ENCODE measurements around the gene ST3GAL4. TPM values are rescaled to one million over a fixed set of nuclear protein-coding genes. Genes with fewer than 3 reads are reported as not detected.
"Not testable (repeated sequence)": the region's sequence is repeated elsewhere in the genome, so short reads cannot be mapped to it uniquely, and the experiment has no call there.

ST3GAL4 gene, protein sequence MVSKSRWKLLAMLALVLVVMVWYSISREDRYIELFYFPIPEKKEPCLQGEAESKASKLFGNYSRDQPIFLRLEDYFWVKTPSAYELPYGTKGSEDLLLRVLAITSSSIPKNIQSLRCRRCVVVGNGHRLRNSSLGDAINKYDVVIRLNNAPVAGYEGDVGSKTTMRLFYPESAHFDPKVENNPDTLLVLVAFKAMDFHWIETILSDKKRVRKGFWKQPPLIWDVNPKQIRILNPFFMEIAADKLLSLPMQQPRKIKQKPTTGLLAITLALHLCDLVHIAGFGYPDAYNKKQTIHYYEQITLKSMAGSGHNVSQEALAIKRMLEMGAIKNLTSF
- total RNA-seq (1 to 10 TPM; 1.1 to 1.9 TPM), polyA plus RNA-seq (1 to 10 TPM; 2.1 to 6.6 (median 2.7) TPM), total RNA-seq (2.0 to 5.2 (median 2.6) reads per million in 6 experiments)

GRCh38 chr11:126355324-126355925, at the start of gene ST3GAL4:
Gene ST3GAL4 (plus strand): TSS chr11:126355686. CDS start chr11:126406156, 50,470 bp downstream.
- POLR2A ChIA-PET: no interaction called here
- H3K36me3 Mint-ChIP-seq: peaks cover 0 to 3% (median 0%) of the 10 kb centered on the region in 3 donors
- peak in 8 of 10 donors; percentile 8 to 53 (median 35) for DNase-seq
- H3K27ac Mint-ChIP-seq: peak within 1 kb of the TSS; percentile 25 to 88 (median 70)
- no peaks in the 10 kb centered on the region for H3K27me3 Mint-ChIP-seq
- H3K4me3 Mint-ChIP-seq: peak within 1 kb of the TSS; percentile 85 to 91 (median 86)
- ATAC-seq: peak; percentile 77 to 83
- H3K4me1 Mint-ChIP-seq: peaks cover 9 to 55% (median 35%) of the 10 kb centered on the region in 4 donors
- peaks cover 0 to 1% (median 0%) of the 10 kb centered on the region in 9 donors for H3K9me3 Mint-ChIP-seq

DNA sequence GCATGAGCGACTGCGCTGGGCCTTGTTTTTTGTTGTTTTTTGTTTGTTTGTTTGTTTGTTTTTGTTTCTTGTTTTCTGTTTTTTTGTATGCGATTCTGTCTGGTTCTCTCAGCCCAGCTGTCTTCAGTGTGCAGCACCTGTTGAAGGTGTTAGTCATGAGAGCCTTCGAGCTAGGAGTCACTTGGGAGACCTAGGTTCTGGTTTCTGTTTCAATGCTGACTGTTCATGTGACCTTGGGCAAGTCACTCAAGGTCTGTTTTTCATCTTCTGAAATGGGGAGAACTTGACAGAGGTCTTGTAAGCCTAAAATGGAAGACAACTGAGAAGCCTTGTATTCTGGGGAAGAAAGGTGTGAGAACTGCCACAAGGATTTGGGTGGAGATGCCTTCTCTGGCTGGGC, 49.8 kb upstream of the ST3GAL4 start:
- POLR2A ChIA-PET: interaction anchor here (2.8 kb wide), 1 partner anchor 24 kb away, joined by 28 read pairs; the partner anchor contains the start of gene TIRAP
- H3K4me3 Mint-ChIP-seq: peak overlapping the region; percentile 38 to 99 (median 72)
- H3K36me3 Mint-ChIP-seq: peaks cover 1 to 35% (median 5%) of the 10 kb centered on the region in 3 donors
- H3K27me3 Mint-ChIP-seq: no peaks in the 10 kb centered on the region
- peaks cover 23 to 51% (median 46%) of the 10 kb centered on the region in 4 donors for H3K4me1 Mint-ChIP-seq
- DNase-seq (no peak), ATAC-seq (no peak)
- H3K9me3 Mint-ChIP-seq: no peaks in the 10 kb centered on the region
- peak overlapping the region in 9 of 10 donors; percentile 28 to 86 (median 68) for H3K27ac Mint-ChIP-seq

DNA sequence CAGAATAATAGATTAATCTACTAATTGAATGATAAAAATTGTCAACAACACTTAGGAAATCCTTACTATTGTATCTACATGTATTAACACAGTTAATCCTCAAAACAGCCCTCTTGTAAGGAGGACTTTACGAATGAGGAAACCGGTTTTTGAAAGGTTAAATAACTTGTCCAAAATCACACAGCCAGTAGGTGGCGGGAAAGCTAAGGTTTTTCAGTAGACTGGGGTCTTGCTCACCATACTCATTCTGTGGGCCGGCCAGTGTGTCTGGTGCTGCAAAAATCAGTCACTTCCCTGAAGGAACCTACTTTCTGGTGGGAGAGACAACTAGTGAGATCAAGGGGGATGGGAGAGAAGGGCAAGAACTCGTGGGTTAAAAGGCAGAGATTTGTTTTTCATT, 47.8 kb upstream of the ST3GAL4 start:
- peak overlapping the region in 1 of 10 donors; percentile 35 for H3K4me3 Mint-ChIP-seq
- DNase-seq (peak in 1 of 10 donors; percentile 12), ATAC-seq (no peak)
- H3K27me3 Mint-ChIP-seq: no peaks in the 10 kb centered on the region
- POLR2A ChIA-PET: interaction anchor here (0.7 to 1.0 kb wide), 2 partner anchors 8 to 13 kb away, joined by 4 to 8 read pairs; no protein-coding TSS in a partner anchor
- H3K27ac Mint-ChIP-seq: peak overlapping the region in 4 of 10 donors; percentile 8 to 81 (median 41)
- H3K9me3 Mint-ChIP-seq: no peaks in the 10 kb centered on the region
- peaks cover 27 to 62% (median 54%) of the 10 kb centered on the region in 4 donors for H3K4me1 Mint-ChIP-seq
- peaks cover 3 to 48% (median 5%) of the 10 kb centered on the region in 3 donors for H3K36me3 Mint-ChIP-seq

DNA sequence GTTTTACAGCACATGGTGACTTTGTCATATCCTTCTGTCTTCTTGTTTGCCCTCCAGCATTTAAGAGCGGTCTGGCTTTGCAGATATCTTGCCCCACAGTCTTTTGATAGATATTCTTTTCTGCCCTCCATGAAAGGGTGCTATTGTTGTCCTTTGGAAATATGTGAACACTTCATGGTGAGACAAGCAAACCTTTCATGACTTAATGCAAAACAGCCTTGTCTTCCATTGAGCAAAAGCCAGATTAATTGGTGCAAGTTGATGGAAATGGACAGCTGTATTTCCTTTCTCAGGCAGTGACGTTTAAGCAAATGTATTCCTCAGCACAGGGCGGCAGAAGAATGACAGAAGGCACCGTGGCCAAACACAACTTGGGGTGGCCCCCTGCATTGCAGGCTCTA, 47.2 kb upstream of the ST3GAL4 start:
- Mint-ChIP-seq H3K27ac (peak overlapping the region in 3 of 10 donors; percentile 40 to 75 (median 51)), H3K4me1 (peaks cover 28 to 56% (median 52%) of the 10 kb centered on the region in 4 donors), H3K36me3 (peaks cover 3 to 51% (median 5%) of the 10 kb centered on the region in 3 donors), H3K9me3 (no peaks in the 10 kb centered on the region), H3K27me3 (no peaks in the 10 kb centered on the region), H3K4me3 (no peak overlapping the region)
- ATAC-seq: no peak
- no peak for DNase-seq
- POLR2A ChIA-PET: interaction anchor here (0.6 to 1.0 kb wide), 2 partner anchors 8 kb away, joined by 4 to 8 read pairs; no protein-coding TSS in a partner anchor

- H3K27me3 Mint-ChIP-seq, H3K4me3 Mint-ChIP-seq, DNase-seq, H3K9me3 Mint-ChIP-seq, H3K27ac Mint-ChIP-seq, ATAC-seq: not testable (repeated sequence)
- peaks cover 3 to 56% (median 5%) of the 10 kb centered on the region in 3 donors for H3K36me3 Mint-ChIP-seq
- POLR2A ChIA-PET: interaction anchor here (0.6 kb wide), 1 partner anchor 8 kb away, joined by 4 read pairs; no protein-coding TSS in a partner anchor
- peaks cover 26 to 58% (median 48%) of the 10 kb centered on the region in 4 donors for H3K4me1 Mint-ChIP-seq
These were observed 46.7 kb upstream of the ST3GAL4 start for GRCh38 chr11:126308771-126309170.

GRCh38 chr11:126310200-126310991, 45.1 kb upstream of the ST3GAL4 start:
- ATAC-seq: peak; percentile 73 to 86
- DNase-seq: peak in 9 of 10 donors; percentile 18 to 65 (median 43)
- Mint-ChIP-seq H3K4me1 (peaks cover 22 to 52% (median 36%) of the 10 kb centered on the region in 4 donors), H3K4me3 (no peak overlapping the region), H3K36me3 (peaks cover 6 to 66% (median 10%) of the 10 kb centered on the region in 3 donors), H3K27me3 (no peaks in the 10 kb centered on the region), H3K9me3 (no peaks in the 10 kb centered on the region), H3K27ac (peak overlapping the region in 7 of 10 donors; percentile 7 to 70 (median 32))
- POLR2A ChIA-PET: interaction anchor here (0.6 to 0.8 kb wide), 2 partner anchors 9 to 73 kb away, joined by 3 read pairs; no protein-coding TSS in a partner anchor

DNA sequence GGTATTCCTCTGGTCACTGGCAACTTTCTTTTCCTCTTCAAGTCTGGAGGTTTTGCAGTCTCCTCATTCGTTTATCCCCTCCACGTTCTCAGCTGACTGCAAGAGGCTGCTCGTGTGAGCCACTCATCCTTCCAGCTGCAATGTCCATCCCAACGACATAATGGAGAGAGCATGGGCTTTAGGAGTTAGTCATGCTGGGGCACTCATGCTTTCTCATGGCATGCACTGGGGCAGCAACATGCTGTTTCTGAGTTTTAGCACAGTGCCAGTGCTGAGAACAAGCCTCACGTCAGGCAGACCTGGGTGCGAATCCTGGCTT, 44.5 kb upstream of the ST3GAL4 start:
- Mint-ChIP-seq H3K27ac (peak overlapping the region in 3 of 10 donors; percentile 20 to 55 (median 45)), H3K27me3 (no peaks in the 10 kb centered on the region), H3K36me3 (peaks cover 8 to 65% (median 15%) of the 10 kb centered on the region in 3 donors), H3K4me1 (peaks cover 19 to 47% (median 32%) of the 10 kb centered on the region in 4 donors), H3K9me3 (peaks cover 0 to under 1% (median 0%) of the 10 kb centered on the region in 9 donors), H3K4me3 (peak overlapping the region in 1 of 10 donors; percentile 52)
- POLR2A ChIA-PET: interaction anchor here (0.8 kb wide), 1 partner anchor 8 kb away, joined by 3 read pairs; no protein-coding TSS in a partner anchor
- DNase-seq: no peak
- ATAC-seq: no peak

GRCh38 chr11:126311401-126312291, 43.8 kb upstream of the ST3GAL4 start:
- H3K9me3 Mint-ChIP-seq: peaks cover 0 to 7% (median 3%) of the 10 kb centered on the region in 9 donors
- DNase-seq (no peak), ATAC-seq (no peak)
- POLR2A ChIA-PET: interaction anchor here (0.9 kb wide), 1 partner anchor 8 kb away, joined by 3 read pairs; the partner anchor contains the start of gene DCPS
- H3K27ac Mint-ChIP-seq: peak overlapping the region in 3 of 10 donors; percentile 9 to 62 (median 55)
- peaks cover 14 to 67% (median 21%) of the 10 kb centered on the region in 3 donors for H3K36me3 Mint-ChIP-seq
- H3K4me3 Mint-ChIP-seq: peak overlapping the region in 1 of 10 donors; percentile 52
- H3K27me3 Mint-ChIP-seq: no peaks in the 10 kb centered on the region
- peaks cover 19 to 47% (median 34%) of the 10 kb centered on the region in 4 donors for H3K4me1 Mint-ChIP-seq

DNA sequence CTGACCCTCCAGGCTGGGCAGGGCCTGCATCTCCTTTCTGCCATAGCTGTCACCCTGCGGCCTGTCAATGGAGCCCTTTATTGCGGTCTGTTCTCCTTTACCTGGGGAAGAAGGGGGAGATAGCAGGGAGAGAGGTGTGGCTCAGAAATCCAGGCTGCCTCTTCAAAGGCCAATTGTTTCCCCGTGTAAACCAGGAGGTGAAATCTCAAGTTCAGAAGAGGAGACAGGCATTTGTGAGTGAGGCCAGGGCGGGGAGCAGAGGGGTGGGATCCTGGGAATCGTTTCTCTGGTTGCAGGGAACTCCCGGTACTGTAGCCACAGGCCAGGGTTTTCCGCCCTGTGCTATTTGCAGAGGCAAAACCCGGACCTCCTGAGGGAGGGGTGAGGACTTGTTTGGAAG, 42.5 kb upstream of the ST3GAL4 start:
- Mint-ChIP-seq H3K9me3 (peaks cover 0 to 12% (median 4%) of the 10 kb centered on the region in 9 donors), H3K36me3 (peaks cover 19 to 69% (median 21%) of the 10 kb centered on the region in 3 donors), H3K27me3 (no peaks in the 10 kb centered on the region), H3K4me3 (no peak overlapping the region), H3K4me1 (peaks cover 23 to 48% (median 35%) of the 10 kb centered on the region in 4 donors), H3K27ac (peak overlapping the region in 5 of 10 donors; percentile 18 to 80 (median 69))
- DNase-seq (no peak), ATAC-seq (no peak)
- POLR2A ChIA-PET: interaction anchor here (0.8 to 0.9 kb wide), 2 partner anchors 9 to 31 kb away, joined by 3 read pairs; partner anchors contain the start of gene DCPS

GRCh38 chr11:126313826-126314225, 41.7 kb upstream of the ST3GAL4 start:
- Mint-ChIP-seq H3K4me1 (peaks cover 30 to 52% (median 41%) of the 10 kb centered on the region in 4 donors), H3K4me3 (no peak overlapping the region), H3K27ac (peak overlapping the region in 1 of 10 donors; percentile 82), H3K27me3 (no peaks in the 10 kb centered on the region), H3K9me3 (peaks cover 0 to 12% (median 4%) of the 10 kb centered on the region in 9 donors), H3K36me3 (peaks cover 19 to 62% (median 21%) of the 10 kb centered on the region in 3 donors)
- POLR2A ChIA-PET: no interaction called here
- no peak for ATAC-seq
- no peak for DNase-seq

- ATAC-seq (no peak), DNase-seq (no peak)
- Mint-ChIP-seq H3K9me3 (peaks cover 0 to 12% (median 4%) of the 10 kb centered on the region in 9 donors), H3K4me1 (peaks cover 35 to 58% (median 39%) of the 10 kb centered on the region in 4 donors), H3K27me3 (no peaks in the 10 kb centered on the region), H3K4me3 (peak overlapping the region; percentile 48 to 84 (median 70)), H3K27ac (peak overlapping the region; percentile 62 to 94 (median 89)), H3K36me3 (peaks cover 19 to 52% (median 20%) of the 10 kb centered on the region in 3 donors)
- POLR2A ChIA-PET: interaction anchor here (1.0 to 2.5 kb wide), 3 partner anchors 13 to 35 kb away, joined by 3 to 11 read pairs (median 5); partner anchors contain the start of genes DCPS and TIRAP
These were observed 38.1 kb upstream of the ST3GAL4 start for GRCh38 chr11:126317432-126317755.

All from naive thymus-derived CD8-positive, alpha-beta T cell (primary cell).